SK-N-SH (cell line): ENCODE results near the gene FOXR1. TPM values are rescaled to one million over a fixed set of nuclear protein-coding genes. Genes with fewer than 3 reads are reported as not detected.

Experiments
- CHD2 ChIP-seq: fragments of 150-350 bp; IDR thresholded peaks from 2 replicates; pipeline ENCODE4 v1.6.1; 2018; ENCODE audit warnings: low read length; ENCODE audit not compliant: partially characterized antibody
- ELF1 ChIP-seq: IDR thresholded peaks from 2 replicates; pipeline ENCODE4 v1.4.0; 2012
- EP300 ChIP-seq, 2 experiments: IDR thresholded peaks; 2 replicates each; pipeline versions ENCODE4 v1.4.0 to v1.6.1; 2012; ENCODE audit warnings: borderline replicate concordance in 1 of 2, low read depth in 1 of 2, low read length in 1 of 2
- FOXM1 ChIP-seq: IDR thresholded peaks from 2 replicates; pipeline ENCODE4 v1.4.0; 2012; ENCODE audit warnings: low read depth, mild to moderate bottlenecking
- IRF3 ChIP-seq: fragments of 150-350 bp; IDR thresholded peaks from 2 replicates; pipeline ENCODE4 v1.6.1; 2016; ENCODE audit warnings: mild to moderate bottlenecking, low read depth, low read length
- JUND ChIP-seq: IDR thresholded peaks from 2 replicates; pipeline ENCODE4 v1.4.0; 2012
- MEF2A ChIP-seq: IDR thresholded peaks from 2 replicates; pipeline ENCODE4 v1.4.0; 2012; ENCODE audit warnings: low read depth, borderline replicate concordance
- MXI1 ChIP-seq: IDR thresholded peaks from 2 replicates; pipeline ENCODE4 v1.6.1; 2012; ENCODE audit warnings: mild to moderate bottlenecking, low read depth, low read length, improper control_type of control experiment
- NRF1 ChIP-seq: IDR thresholded peaks from 2 replicates; pipeline ENCODE4 v1.6.1; 2012; ENCODE audit warnings: low read depth, mild to moderate bottlenecking, low read length
- PBX3 ChIP-seq: IDR thresholded peaks from 2 replicates; pipeline ENCODE4; 2012
- POLR2AphosphoS5 ChIP-seq: IDR thresholded peaks from 2 replicates; pipeline ENCODE4 v1.6.1; 2012; ENCODE audit warnings: low read depth, low read length
- RCOR1 ChIP-seq: fragments of 150-350 bp; IDR thresholded peaks from 2 replicates; pipeline ENCODE4 v1.6.1; 2017; ENCODE audit warnings: antibody characterized with exemption, low read length
- RFX5 ChIP-seq: IDR thresholded peaks from 2 replicates; pipeline ENCODE4 v1.6.1; 2012; ENCODE audit warnings: mild to moderate bottlenecking, improper control_type of control experiment, low read length
- RXRA ChIP-seq: IDR thresholded peaks from 2 replicates; pipeline ENCODE4 v1.4.0; 2012; ENCODE audit warnings: low read depth, mild to moderate bottlenecking, borderline replicate concordance
- TEAD4 ChIP-seq: IDR thresholded peaks from 2 replicates; pipeline ENCODE4 v1.4.0; 2012; ENCODE audit warnings: mild to moderate bottlenecking, borderline replicate concordance; ENCODE audit not compliant: insufficient read depth
- polyA plus RNA-seq, 3 experiments: library from polyadenylated mRNA; depleted of rRNA; stranded (reverse); fragments of >200 nt; gene quantifications; 2 replicates each; pipeline ENCODE4 v1.2.3, GENCODE V29; 2012
- TF ChIP-seq, protein P1 (sequence below): fragments of 150-350 bp; IDR thresholded peaks from 2 replicates; pipeline ENCODE4 v1.6.1; 2017; ENCODE audit warnings: antibody characterized with exemption, low read length, low read depth, borderline replicate concordance
- TF ChIP-seq, protein P2 (sequence below): IDR thresholded peaks from 2 replicates; pipeline ENCODE4 v1.4.0; 2012; ENCODE audit warnings: low read depth, borderline replicate concordance

Gene FOXR1
- polyA plus RNA-seq, 1 of the 3 experiments (the other 2 are of a cell fraction): not detected

GRCh38 chr11:118928101-118928869 is 43.3 kb upstream of the FOXR1 start (continued):
- TF ChIP-seq, protein P1, sequence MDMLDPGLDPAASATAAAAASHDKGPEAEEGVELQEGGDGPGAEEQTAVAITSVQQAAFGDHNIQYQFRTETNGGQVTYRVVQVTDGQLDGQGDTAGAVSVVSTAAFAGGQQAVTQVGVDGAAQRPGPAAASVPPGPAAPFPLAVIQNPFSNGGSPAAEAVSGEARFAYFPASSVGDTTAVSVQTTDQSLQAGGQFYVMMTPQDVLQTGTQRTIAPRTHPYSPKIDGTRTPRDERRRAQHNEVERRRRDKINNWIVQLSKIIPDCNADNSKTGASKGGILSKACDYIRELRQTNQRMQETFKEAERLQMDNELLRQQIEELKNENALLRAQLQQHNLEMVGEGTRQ: no peak
- TF ChIP-seq MXI1 (peak; percentile 77; the same call in 1 of the 2 replicates), TEAD4 (no peak), POLR2AphosphoS5 (no peak), FOXM1 (no peak), NRF1 (no peak), ELF1 (no peak), EP300 (IDR thresholded peaks at IDR 0.05; ENCODE audit: borderline replicate concordance in 1 of 2, low read depth in 1 of 2, low read length in 1 of 2) (no peak), RFX5 (no peak), MEF2A (no peak), CHD2 (peak; percentile 58), PBX3 (peak; percentile 99), RXRA (no peak), RCOR1 (no peak), IRF3 (no peak), JUND (no peak)
- TF ChIP-seq, protein P2, sequence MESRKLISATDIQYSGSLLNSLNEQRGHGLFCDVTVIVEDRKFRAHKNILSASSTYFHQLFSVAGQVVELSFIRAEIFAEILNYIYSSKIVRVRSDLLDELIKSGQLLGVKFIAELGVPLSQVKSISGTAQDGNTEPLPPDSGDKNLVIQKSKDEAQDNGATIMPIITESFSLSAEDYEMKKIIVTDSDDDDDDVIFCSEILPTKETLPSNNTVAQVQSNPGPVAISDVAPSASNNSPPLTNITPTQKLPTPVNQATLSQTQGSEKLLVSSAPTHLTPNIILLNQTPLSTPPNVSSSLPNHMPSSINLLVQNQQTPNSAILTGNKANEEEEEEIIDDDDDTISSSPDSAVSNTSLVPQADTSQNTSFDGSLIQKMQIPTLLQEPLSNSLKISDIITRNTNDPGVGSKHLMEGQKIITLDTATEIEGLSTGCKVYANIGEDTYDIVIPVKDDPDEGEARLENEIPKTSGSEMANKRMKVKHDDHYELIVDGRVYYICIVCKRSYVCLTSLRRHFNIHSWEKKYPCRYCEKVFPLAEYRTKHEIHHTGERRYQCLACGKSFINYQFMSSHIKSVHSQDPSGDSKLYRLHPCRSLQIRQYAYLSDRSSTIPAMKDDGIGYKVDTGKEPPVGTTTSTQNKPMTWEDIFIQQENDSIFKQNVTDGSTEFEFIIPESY: no peak
